Spinal cord (tissue), 10 donors: ENCODE measurements around the gene MTRF1L. TPM values are rescaled to one million over a fixed set of nuclear protein-coding genes. Genes with fewer than 3 reads are reported as not detected.
A peak's percentile ranks its signal among the peaks of the same experiment; 100 is the strongest.

Experiments
- DNase-seq, 6 donors: peaks; one replicate each; pipeline versions ENCODE4 v3.0.0 to v3.0.0-alpha.2; 2013 to 2015; ENCODE audit warnings: low spot score in 6 of 6, low read depth in 4 of 6
- H3K27ac ChIP-seq: one replicate; pipeline ENCODE4 v1.5.1; 2013; ENCODE audit warnings: low read depth, low read length, control low read depth
- H3K27me3 ChIP-seq: one replicate; pipeline ENCODE4 v1.6.1; 2013; ENCODE audit warnings: low read length; ENCODE audit not compliant: control insufficient read depth, insufficient read depth
- H3K36me3 ChIP-seq: one replicate; pipeline ENCODE4 v1.6.1; 2013; ENCODE audit warnings: low read length; ENCODE audit not compliant: control insufficient read depth, insufficient read depth
- H3K4me1 ChIP-seq: one replicate; pipeline ENCODE4 v1.6.1; 2013; ENCODE audit warnings: low read length; ENCODE audit not compliant: control insufficient read depth, insufficient read depth
- H3K4me3 ChIP-seq: one replicate; pipeline ENCODE4 v1.5.1; 2013; ENCODE audit warnings: low read depth, low read length, control low read depth
- H3K9me3 ChIP-seq: one replicate; pipeline ENCODE4 v1.6.1; 2013; ENCODE audit warnings: low read length; ENCODE audit not compliant: control insufficient read depth, insufficient read depth
- WGBS: methylation state at CpG from one replicate; pipeline ENCODE4 v1.1.5; 2013; ENCODE audit warnings: missing lambda C conversion rate; ENCODE audit not compliant: insufficient coverage; 5-methylcytosine and 5-hydroxymethylcytosine counted together
- polyA plus RNA-seq, 2 donors: library from polyadenylated mRNA; unstranded; fragments of 120-200 nt; gene quantifications; one replicate each; pipeline ENCODE4 v1.2.1, GENCODE V29; 2013; ENCODE audit not compliant: insufficient read length in 2 of 2
- total RNA-seq, 2 donors: library from RNA; depleted of rRNA in 1 of 2; stranded (reverse); fragments of 120-200 nt in 1 of 2; fragments of >200 nt in 1 of 2; gene quantifications; one replicate each; pipeline versions ENCODE4 v1.2.3 to v1.2.4, GENCODE V29; 2013 to 2014
- donor health status: healthy.

Gene MTRF1L
- total and polyA plus RNA-seq, 4 donors, result 18.0 to 27.4 (median 21.7) TPM

DNA sequence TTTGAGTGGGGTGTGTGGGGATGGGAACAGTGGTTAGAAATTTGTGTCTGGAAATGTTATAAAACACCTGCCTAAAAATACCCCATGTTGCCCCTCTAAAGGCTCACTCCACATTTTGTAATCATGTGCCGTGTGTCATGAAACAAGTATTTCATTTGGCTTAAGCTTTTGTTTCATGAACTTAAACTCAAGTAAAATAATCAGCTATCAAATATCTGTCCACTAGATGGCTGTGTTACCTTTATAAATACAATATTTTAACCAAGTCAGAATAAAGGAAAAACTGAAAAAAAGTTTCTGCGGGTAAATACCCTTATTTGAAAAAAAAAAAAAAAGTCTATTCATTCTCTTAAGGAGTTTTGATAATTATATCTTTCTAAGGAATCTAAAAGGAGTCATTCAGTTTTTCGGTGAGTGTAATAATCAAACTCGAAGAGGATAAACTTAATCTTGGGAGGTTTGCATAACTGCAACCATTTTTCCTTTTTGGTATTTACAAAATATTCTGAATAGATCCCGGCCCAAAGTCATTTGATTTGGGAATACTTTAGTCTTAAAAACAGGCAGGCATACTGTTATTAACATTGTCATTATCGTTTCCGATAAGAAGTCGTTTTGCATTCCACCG is 29.9 kb upstream of the MTRF1L start:
- H3K27ac ChIP-seq, result no peak overlapping the region
- DNase-seq, result peak in 5 of 6 donors; percentile 15 to 86 (median 28)
- H3K36me3 ChIP-seq, result no peaks in the 10 kb centered on the region

DNA sequence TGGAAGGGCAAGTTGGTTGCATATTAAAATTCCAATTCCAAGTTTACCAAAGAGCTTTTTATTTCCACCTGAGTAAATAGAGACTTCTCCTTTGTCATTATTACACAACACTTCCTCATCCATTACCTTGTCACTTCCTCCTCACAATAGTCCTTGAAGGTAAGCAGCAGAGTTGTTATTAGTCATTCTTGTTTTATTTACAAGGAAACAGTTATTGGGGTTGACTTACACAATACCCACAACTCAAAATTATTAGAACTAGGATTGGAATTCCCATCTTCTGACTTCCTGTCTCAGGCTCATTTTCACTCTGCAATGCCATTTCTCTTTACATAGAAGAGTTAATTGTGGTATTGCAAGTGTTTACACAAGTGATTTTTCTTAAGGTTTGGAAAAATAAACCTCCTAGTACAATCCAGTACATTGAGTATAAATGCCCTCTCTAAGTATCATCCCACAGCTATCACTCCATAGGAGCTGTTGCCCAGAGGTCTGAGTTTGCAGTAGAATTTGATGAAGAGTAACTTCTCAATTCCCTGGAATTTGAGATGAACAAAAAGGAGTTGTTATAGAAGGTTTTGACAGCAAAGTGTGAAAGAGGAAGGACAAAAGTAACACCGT is 28.9 kb upstream of the MTRF1L start:
- Histone ChIP-seq H3K4me1 (no peaks in the 10 kb centered on the region), H3K4me3 (no peak overlapping the region), H3K36me3 (no peaks in the 10 kb centered on the region), H3K27ac (no peak overlapping the region), H3K27me3 (no peaks in the 10 kb centered on the region), H3K9me3 (no peaks in the 10 kb centered on the region)
- WGBS, result no CpG with 5 or more reads among the region's 1 CpG
- no peak for DNase-seq

More for the DNA sequence above, 29.9 kb upstream of the MTRF1L start:
- no CpG with 5 or more reads among the region's 9 CpGs for WGBS
- H3K4me3 ChIP-seq, result no peak overlapping the region
- no peaks in the 10 kb centered on the region for H3K27me3 ChIP-seq
- H3K4me1 ChIP-seq, result no peaks in the 10 kb centered on the region
- no peaks in the 10 kb centered on the region for H3K9me3 ChIP-seq

DNA sequence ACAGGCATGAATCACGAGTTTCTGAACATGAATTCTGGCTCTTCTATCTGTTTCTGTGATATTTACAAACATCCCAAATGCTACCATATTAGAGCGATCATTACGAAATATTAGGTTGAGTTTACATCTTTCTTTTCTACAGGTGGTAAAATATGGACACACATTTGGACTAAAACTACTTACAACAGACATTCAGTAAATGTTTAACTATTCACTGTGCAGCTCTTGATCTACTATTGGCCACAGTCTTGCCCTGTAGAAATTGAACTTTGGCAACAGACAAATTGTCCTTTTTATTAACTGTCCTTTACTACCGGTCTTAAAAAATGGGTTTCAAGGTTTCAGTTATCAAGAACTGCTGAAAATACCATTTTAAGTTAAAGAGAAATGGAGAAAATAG is 26.5 kb upstream of the MTRF1L start:
- DNase-seq, result no peak
- no peaks in the 10 kb centered on the region for H3K9me3 ChIP-seq
- no peaks in the 10 kb centered on the region for H3K4me1 ChIP-seq
- H3K27ac ChIP-seq, result no peak overlapping the region
- no CpG with 5 or more reads among the region's 4 CpGs for WGBS
- H3K4me3 ChIP-seq, result no peak overlapping the region
- H3K36me3 ChIP-seq, result no peaks in the 10 kb centered on the region
- H3K27me3 ChIP-seq, result no peaks in the 10 kb centered on the region

DNA sequence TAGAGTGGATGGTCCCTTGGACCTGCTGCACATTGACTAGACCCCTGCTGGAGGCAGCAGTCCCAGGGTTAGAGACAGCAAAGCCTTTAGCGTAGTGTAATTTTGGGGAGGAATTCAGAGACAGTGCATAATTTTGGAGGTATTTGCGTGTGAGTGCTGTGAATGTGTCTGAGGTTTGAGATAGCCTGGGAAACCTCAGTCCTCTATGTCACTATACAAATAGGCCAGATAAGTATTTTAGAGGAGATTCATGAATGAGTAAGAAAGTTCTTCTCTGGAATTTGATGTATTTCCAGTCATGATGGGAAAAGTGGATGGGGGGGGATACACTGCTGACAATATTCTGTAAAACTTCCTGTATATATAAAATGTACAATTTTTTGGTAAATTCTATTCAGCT is 25.8 kb upstream of the MTRF1L start:
- Histone ChIP-seq H3K4me3 (no peak overlapping the region), H3K27me3 (no peaks in the 10 kb centered on the region), H3K9me3 (no peaks in the 10 kb centered on the region), H3K36me3 (no peaks in the 10 kb centered on the region), H3K27ac (no peak overlapping the region), H3K4me1 (no peaks in the 10 kb centered on the region)
- no CpG with 5 or more reads among the region's 2 CpGs for WGBS
- no peak for DNase-seq

DNA sequence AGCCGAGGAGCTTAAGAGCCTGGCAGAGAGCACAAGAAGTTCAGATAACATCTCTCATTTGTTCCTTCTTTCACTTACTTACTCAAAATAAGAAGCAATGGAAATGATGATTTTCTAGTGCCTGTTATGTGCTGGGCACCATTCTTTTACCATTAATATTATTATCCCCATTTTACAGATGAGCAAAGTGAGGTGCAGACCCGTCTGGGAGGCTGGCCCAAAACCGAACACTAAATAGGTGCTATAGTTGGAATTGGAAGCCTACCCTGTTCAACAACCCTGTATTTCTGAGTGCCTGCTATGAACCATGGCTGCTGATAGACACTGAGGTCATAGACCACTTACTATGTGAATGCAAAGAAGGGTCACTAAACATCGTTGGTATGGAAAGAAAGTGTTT is 25.0 kb upstream of the MTRF1L start:
- Histone ChIP-seq H3K27ac (no peak overlapping the region), H3K4me1 (no peaks in the 10 kb centered on the region), H3K4me3 (no peak overlapping the region), H3K9me3 (no peaks in the 10 kb centered on the region), H3K36me3 (no peaks in the 10 kb centered on the region), H3K27me3 (no peaks in the 10 kb centered on the region)
- no CpG with 5 or more reads among the region's 4 CpGs for WGBS
- no peak for DNase-seq

DNA sequence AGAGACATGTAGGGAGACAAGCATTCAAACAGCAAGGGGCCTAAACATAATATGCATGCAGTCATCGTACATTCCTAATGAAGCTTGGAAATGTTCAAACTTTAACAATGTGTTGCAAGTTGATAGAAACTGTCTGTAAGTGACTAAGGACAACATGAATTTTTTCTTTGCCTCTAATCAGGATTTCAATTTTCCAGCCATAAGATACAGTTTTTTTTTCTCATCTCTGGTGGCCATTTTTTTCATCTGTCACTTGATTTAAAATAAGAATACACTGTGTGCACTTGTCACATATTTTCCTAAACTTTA is 22.2 kb upstream of the MTRF1L start:
- no CpG with 5 or more reads among the region's 1 CpG for WGBS
- Histone ChIP-seq H3K36me3 (no peaks in the 10 kb centered on the region), H3K27me3 (no peaks in the 10 kb centered on the region), H3K4me3 (no peak overlapping the region), H3K27ac (no peak overlapping the region), H3K9me3 (no peaks in the 10 kb centered on the region), H3K4me1 (no peaks in the 10 kb centered on the region)
- DNase-seq, result no peak

DNA sequence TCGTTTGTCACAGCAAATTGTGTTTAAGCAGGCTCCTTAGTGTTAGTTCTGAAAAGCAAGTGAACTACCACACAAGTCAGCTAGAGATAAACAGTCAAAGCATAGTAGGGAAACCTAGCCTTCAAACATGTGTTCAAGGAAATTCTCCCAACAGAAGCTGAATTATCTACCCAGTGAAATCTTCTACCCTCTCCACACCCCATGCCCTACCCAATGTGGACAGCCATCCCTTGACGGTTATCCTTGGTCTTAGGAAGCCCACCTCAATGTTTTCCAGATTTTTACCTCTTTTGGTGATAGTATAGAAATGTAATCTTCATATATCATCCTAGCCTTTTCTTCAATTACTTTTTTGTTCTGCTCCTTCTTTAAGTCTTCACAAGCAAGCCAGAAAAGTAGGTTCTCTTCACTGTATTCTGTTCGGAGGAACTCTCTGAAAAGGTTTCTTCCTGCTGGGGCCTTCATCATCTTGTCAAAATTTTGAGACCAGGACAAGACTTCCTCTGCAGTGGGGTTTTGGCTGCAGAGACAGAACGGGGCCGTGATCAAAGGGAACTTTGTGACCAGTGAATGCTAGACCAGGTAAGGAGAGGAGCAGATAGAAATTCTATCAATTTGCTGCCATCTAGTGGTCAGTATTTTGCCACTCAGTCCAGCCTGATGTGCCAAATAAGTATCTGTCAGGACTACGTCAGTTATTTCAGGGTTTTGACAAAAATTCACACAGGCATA is 21.6 kb upstream of the MTRF1L start:
- Histone ChIP-seq H3K9me3 (no peaks in the 10 kb centered on the region), H3K4me1 (no peaks in the 10 kb centered on the region), H3K27ac (no peak overlapping the region), H3K27me3 (no peaks in the 10 kb centered on the region), H3K36me3 (no peaks in the 10 kb centered on the region), H3K4me3 (no peak overlapping the region)
- DNase-seq, result peak in 3 of 6 donors; percentile 19 to 74 (median 68)
- WGBS, result 37% methylated on average over 3 of the region's 6 CpGs

DNA sequence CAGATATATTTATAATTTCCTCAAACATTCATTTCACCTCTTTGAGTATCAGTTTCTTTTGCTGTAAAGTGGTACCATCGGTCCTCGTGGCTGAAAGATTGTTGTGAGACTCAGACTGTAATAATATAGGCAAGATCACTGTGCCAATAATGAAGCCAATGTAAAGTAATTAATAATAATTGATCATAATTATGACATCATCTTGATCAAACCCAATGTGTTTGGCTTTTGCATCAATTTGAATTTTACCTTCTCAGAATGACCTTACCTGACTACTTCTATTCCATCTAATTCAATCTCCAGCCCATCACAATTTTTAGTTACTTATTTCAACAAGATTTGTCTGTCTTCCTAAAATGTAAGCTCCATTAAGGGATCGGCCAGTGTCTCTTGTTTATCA is 15.8 kb upstream of the MTRF1L start:
- Histone ChIP-seq H3K4me3 (no peak overlapping the region), H3K9me3 (no peaks in the 10 kb centered on the region), H3K27ac (no peak overlapping the region), H3K27me3 (no peaks in the 10 kb centered on the region), H3K4me1 (no peaks in the 10 kb centered on the region), H3K36me3 (no peaks in the 10 kb centered on the region)
- no peak for DNase-seq
- no CpG with 5 or more reads among the region's 3 CpGs for WGBS

DNA sequence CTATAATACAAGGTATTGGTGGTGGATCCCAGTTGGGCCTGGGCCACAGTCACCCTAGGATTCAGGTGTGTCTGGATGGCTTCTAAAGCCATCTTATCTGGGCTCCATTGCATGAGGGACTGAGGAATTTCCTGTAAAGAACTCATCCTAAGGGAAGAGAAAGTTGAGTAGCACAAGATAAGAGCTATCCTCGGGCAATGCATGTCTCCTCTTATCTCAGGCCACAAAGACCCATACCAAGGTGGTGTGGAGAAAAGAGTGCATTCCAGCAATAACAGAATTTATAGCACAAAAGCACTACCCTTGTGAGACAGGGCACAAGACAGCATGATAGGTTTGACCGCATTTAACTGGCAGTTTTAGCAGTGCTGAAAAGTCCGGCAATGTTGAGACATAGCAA is 14.3 kb upstream of the MTRF1L start:
- Histone ChIP-seq H3K27me3 (no peaks in the 10 kb centered on the region), H3K27ac (no peak overlapping the region), H3K4me3 (no peak overlapping the region), H3K36me3 (no peaks in the 10 kb centered on the region), H3K4me1 (no peaks in the 10 kb centered on the region), H3K9me3 (no peaks in the 10 kb centered on the region)
- 100% methylated on average over 2 of the region's 3 CpGs for WGBS
- DNase-seq, result no peak
